ENCODE data around the gene NCAPD2. TPM values are rescaled to one million over a fixed set of nuclear protein-coding genes. Genes with fewer than 3 reads are reported as not detected.

The NCAPD2 gene
- total RNA-seq, 2 donors from 2014 or later, result 86.7 to 99.0 TPM

- no peaks in the 10 kb centered on the region for H3K4me1 ChIP-seq (replicated peaks)
- no peak for TF ChIP-seq POLR2A (IDR thresholded peaks at IDR 0.05)
- TF ChIP-seq CTCF (IDR thresholded peaks at IDR 0.05), result peak in 2 of 4 experiments; percentile 13 to 34
- TF ChIP-seq POLR2AphosphoS5 (IDR thresholded peaks at IDR 0.05), result no peak
- peaks cover 2 to 20% of the 10 kb centered on the region in 2 donors for H3K36me3 ChIP-seq
- no peak overlapping the region for H3K27ac ChIP-seq
- 55% methylated on average over 7 of the region's 7 CpGs for WGBS
- DNase-seq (ENCODE audit: low spot score), result no peak
- no peaks in the 10 kb centered on the region for H3K27me3 ChIP-seq (replicated peaks; ENCODE audit: insufficient read depth)
- intact Hi-C loops (cut with DNase I), result no loop called here
- no peaks in the 10 kb centered on the region for H3K9me3 ChIP-seq
- H3K4me3 ChIP-seq, result no peak overlapping the region
These were observed 76.5 kb downstream of the NCAPD2 start for GRCh38 chr12:6570264-6570887.

GRCh38 chr12:6573001-6573400 is 79.1 kb downstream of the NCAPD2 start:
- Histone ChIP-seq H3K9me3 (no peaks in the 10 kb centered on the region), H3K27ac (no peak overlapping the region), H3K27me3 (replicated peaks; ENCODE audit: insufficient read depth) (no peaks in the 10 kb centered on the region), H3K4me3 (no peak overlapping the region), H3K36me3 (peaks cover 2 to 30% of the 10 kb centered on the region in 2 donors), H3K4me1 (replicated peaks) (no peaks in the 10 kb centered on the region)
- 87% methylated on average over 8 of the region's 8 CpGs for WGBS
- TF ChIP-seq POLR2AphosphoS5 (IDR thresholded peaks at IDR 0.05) (no peak), POLR2A (IDR thresholded peaks at IDR 0.05) (no peak), CTCF (IDR thresholded peaks at IDR 0.05) (no peak)
- no peak for DNase-seq (ENCODE audit: low spot score)
- intact Hi-C loops (cut with DNase I), result no loop called here

GRCh38 chr12:6574576-6575295 is 80.8 kb downstream of the NCAPD2 start:
- no peak for DNase-seq (ENCODE audit: low spot score)
- WGBS, result 87% methylated on average over 4 of the region's 4 CpGs
- intact Hi-C loops (cut with DNase I), result no loop called here
- no peaks in the 10 kb centered on the region for H3K4me1 ChIP-seq (replicated peaks)
- no peaks in the 10 kb centered on the region for H3K9me3 ChIP-seq
- TF ChIP-seq POLR2A (IDR thresholded peaks at IDR 0.05), result no peak
- TF ChIP-seq CTCF (IDR thresholded peaks at IDR 0.05), result no peak
- no peak for TF ChIP-seq POLR2AphosphoS5 (IDR thresholded peaks at IDR 0.05)
- no peak overlapping the region for H3K4me3 ChIP-seq
- peaks cover 2 to 35% of the 10 kb centered on the region in 2 donors for H3K36me3 ChIP-seq
- H3K27me3 ChIP-seq (replicated peaks; ENCODE audit: insufficient read depth), result no peaks in the 10 kb centered on the region
- H3K27ac ChIP-seq, result no peak overlapping the region

- no peak for DNase-seq (ENCODE audit: low spot score)
- no peak for TF ChIP-seq POLR2AphosphoS5 (IDR thresholded peaks at IDR 0.05)
- TF ChIP-seq CTCF (IDR thresholded peaks at IDR 0.05), result no peak
- TF ChIP-seq POLR2A (IDR thresholded peaks at IDR 0.05), result no peak
- WGBS, result 74% methylated on average over 8 of the region's 8 CpGs
- no peak overlapping the region for H3K4me3 ChIP-seq
- H3K4me1 ChIP-seq (replicated peaks), result no peaks in the 10 kb centered on the region
- H3K36me3 ChIP-seq, result peaks cover 2 to 31% of the 10 kb centered on the region in 2 donors
- H3K9me3 ChIP-seq, result no peaks in the 10 kb centered on the region
- H3K27me3 ChIP-seq (replicated peaks; ENCODE audit: insufficient read depth), result no peaks in the 10 kb centered on the region
- intact Hi-C loops (cut with DNase I), result no loop called here
- no peak overlapping the region for H3K27ac ChIP-seq
These were observed 81.7 kb downstream of the NCAPD2 start for GRCh38 chr12:6575648-6576047.

Small RNAs within 50 kb of the gene (small RNA-seq; reads per million reads assigned to genes)
- 394 to 895 reads per million in 2 donors for gene SCARNA11

Other genes starting within 250 kb of the NCAPD2 start
- gene PLEKHG6, start 183.4 kb upstream of the NCAPD2 start, total RNA-seq, result 1 to 10 TPM; 4.6 to 6.2 TPM
- gene TNFRSF1A, start 152.0 kb upstream of the NCAPD2 start, total RNA-seq, result 100 to 1,000 TPM in 1 of 2 donors, 10 to 100 TPM in 1; 91.1 to 168 TPM
- gene SCNN1A, start 118.5 kb upstream of the NCAPD2 start, total RNA-seq, result 100 to 1,000 TPM; 128 to 211 TPM
- gene LTBR, start 109.9 kb upstream of the NCAPD2 start, total RNA-seq, result 100 to 1,000 TPM; 186 to 264 TPM
- 1 to 10 TPM; 1.5 to 2.5 TPM for gene CD27, start 49.1 kb upstream of the NCAPD2 start, total RNA-seq
- gene TAPBPL, start 42.1 kb upstream of the NCAPD2 start, total RNA-seq, result 10 to 100 TPM; 31.6 to 39.9 TPM
- gene VAMP1, start 23.4 kb upstream of the NCAPD2 start, total RNA-seq, result 1 to 10 TPM; 6.3 to 8.5 TPM
- gene MRPL51, start 840 bp upstream of the NCAPD2 start, total RNA-seq, result 10 to 100 TPM; 70.3 to 80.2 TPM
- 1,000 to 10,000 TPM; 1,469 to 2,105 TPM for gene GAPDH, start 40.4 kb downstream of the NCAPD2 start, total RNA-seq
- 10 to 100 TPM in 1 of 2 donors, 1 to 10 TPM in 1; 4.8 to 22.9 TPM for gene IFFO1, start 61.9 kb downstream of the NCAPD2 start, total RNA-seq
- gene NOP2, start 74.2 kb downstream of the NCAPD2 start, total RNA-seq, result 10 to 100 TPM; 14.5 to 42.9 TPM
- 100 to 1,000 TPM; 124 to 240 TPM for gene CHD4, start 113.3 kb downstream of the NCAPD2 start, total RNA-seq
- gene LPAR5, start 141.9 kb downstream of the NCAPD2 start, total RNA-seq, result 1 to 10 TPM in 1 of 2 donors, under 1 TPM in 1; 0.59 to 1.9 TPM
- gene ACRBP, start 153.3 kb downstream of the NCAPD2 start, total RNA-seq, result 10 to 100 TPM in 1 of 2 donors, 1 to 10 TPM in 1; 2.3 to 49.6 TPM
- gene ING4, start 169.0 kb downstream of the NCAPD2 start, total RNA-seq, result 10 to 100 TPM; 75.5 to 78.9 TPM
- 10 to 100 TPM; 42.9 to 68.6 TPM for gene ZNF384, start 195.3 kb downstream of the NCAPD2 start, total RNA-seq
- 1 to 10 TPM in 1 of 2 donors, not detected in 1; 3.1 TPM for gene PIANP, start 206.7 kb downstream of the NCAPD2 start, total RNA-seq
- 10 to 100 TPM; 92.0 to 92.6 TPM for gene COPS7A, start 229.9 kb downstream of the NCAPD2 start, total RNA-seq